Neural cell (in vitro differentiated cells): Measurements from ENCODE around the gene CLCN5.

Experiments used
- CTCF ChIP-seq: fragments of 450-650 bp; IDR thresholded peaks from 2 replicates; pipeline ENCODE4 v1.5.1; 2014; ENCODE audit warnings: antibody characterized with exemption, mild to moderate bottlenecking, moderate library complexity; ENCODE audit not compliant: poor library complexity, severe bottlenecking
- EZH2 ChIP-seq: fragments of 200-600, 300-800 bp; shearing (Covaris generic), sonication (generic); IDR thresholded peaks from 2 replicates; pipeline ENCODE4 v1.6.1; 2014; ENCODE audit warnings: antibody characterized with exemption, low read length, borderline replicate concordance, mild to moderate bottlenecking; ENCODE audit not compliant: insufficient read depth, poor library complexity, severe bottlenecking
- SMC3 ChIP-seq: fragments of 450-650 bp; conservative IDR thresholded peaks from 2 replicates; pipeline ENCODE4 v1.6.1; 2014; ENCODE audit warnings: antibody characterized with exemption, mild to moderate bottlenecking, moderate library complexity; ENCODE audit not compliant: poor library complexity

GRCh38 chrX:50071494-50071893 lies 149.1 kb downstream of the CLCN5 start:
- TF ChIP-seq SMC3 (no peak), EZH2 (no peak), CTCF (no peak)
